Muscle of arm (tissue), 12 donors: ENCODE results near the gene SLC45A3. TPM values are rescaled to one million over a fixed set of nuclear protein-coding genes. Genes with fewer than 3 reads are reported as not detected.

Source experiments
- DNase-seq: peaks from one replicate; pipeline ENCODE4 v3.0.0-alpha.2; 2013
- polyA plus RNA-seq, 12 donors: library from polyadenylated mRNA; unstranded; fragments of 120-200 nt; gene quantifications; one replicate each; pipeline ENCODE4 v1.2.1, GENCODE V29; 2013; ENCODE audit not compliant: insufficient read length in 12 of 12

Gene SLC45A3
- polyA plus RNA-seq, 12 donors, result 1.9 to 9.8 (median 3.4) TPM; not detected in 1

- DNase-seq, result no peak
Observed at GRCh38 chr1:205701420-205701819, 21.1 kb upstream of the SLC45A3 start.

- peak; percentile 47 for DNase-seq
Observed at GRCh38 chr1:205700865-205701401, 20.6 kb upstream of the SLC45A3 start.

GRCh38 chr1:205699416-205699815 is 19.1 kb upstream of the SLC45A3 start:
- DNase-seq, result no peak

GRCh38 chr1:205698921-205699320 is 18.6 kb upstream of the SLC45A3 start:
- no peak for DNase-seq

GRCh38 chr1:205693421-205693991 is 13.2 kb upstream of the SLC45A3 start:
- DNase-seq, result no peak

GRCh38 chr1:205692423-205692822 is 12.1 kb upstream of the SLC45A3 start:
- DNase-seq, result no peak

- no peak for DNase-seq
Observed at GRCh38 chr1:205690122-205690756, 9.9 kb upstream of the SLC45A3 start.

GRCh38 chr1:205689479-205689878 is 9.2 kb upstream of the SLC45A3 start:
- DNase-seq, result no peak

- no peak for DNase-seq
Observed at GRCh38 chr1:205688171-205689080, 8.1 kb upstream of the SLC45A3 start.

GRCh38 chr1:205687242-205687641 is 6.9 kb upstream of the SLC45A3 start:
- DNase-seq, result no peak

- no peak for DNase-seq
Observed at GRCh38 chr1:205681364-205681763, 1.1 kb upstream of the SLC45A3 start.

GRCh38 chr1:205678286-205679111 is 1.8 kb downstream of the SLC45A3 start:
- no peak for DNase-seq

- DNase-seq, result no peak
Observed at GRCh38 chr1:205677167-205677566, 3.1 kb downstream of the SLC45A3 start.

GRCh38 chr1:205676597-205676996 is 3.7 kb downstream of the SLC45A3 start:
- no peak for DNase-seq

GRCh38 chr1:205676002-205676401 is 4.3 kb downstream of the SLC45A3 start:
- DNase-seq, result no peak

- no peak for DNase-seq
Observed at GRCh38 chr1:205675247-205675646, 5.1 kb downstream of the SLC45A3 start.

- no peak for DNase-seq
Observed at GRCh38 chr1:205672970-205673369, 7.3 kb downstream of the SLC45A3 start.

- DNase-seq, result no peak
Observed at GRCh38 chr1:205672395-205672889, 7.9 kb downstream of the SLC45A3 start.

- no peak for DNase-seq
Observed at GRCh38 chr1:205670611-205671430, 9.5 kb downstream of the SLC45A3 start.

- DNase-seq, result no peak
Observed at GRCh38 chr1:205670150-205670446, 10.2 kb downstream of the SLC45A3 start.
